Measurements from ENCODE around the gene GRIN2A. TPM values are rescaled to one million over a fixed set of nuclear protein-coding genes. Genes with fewer than 3 reads are reported as not detected.

GRIN2A gene
- total and polyA plus RNA-seq, 2 of the 8 experiments (the other 6 are each of a cell fraction or from before 2014, with no cell fraction given) = 0.18 to 1.8 TPM

- no peak for TF ChIP-seq GTF2F1 (IDR thresholded peaks at IDR 0.05; ENCODE audit: borderline replicate concordance, low read depth, low read length)
- TF ChIP-seq CBX5 (IDR thresholded peaks at IDR 0.05; ENCODE audit: low read depth, low read length) = no peak
- no peak for TF ChIP-seq CREB1 (IDR thresholded peaks at IDR 0.05)
- no peak for TF ChIP-seq ASH2L (IDR thresholded peaks at IDR 0.05; ENCODE audit: low read length)
- TF ChIP-seq YY1 (IDR thresholded peaks at IDR 0.05; ENCODE audit: low read depth, low read length) = no peak
- TF ChIP-seq BCL11A (IDR thresholded peaks at IDR 0.05; ENCODE audit: low read depth in 2 of 2, low read length in 2 of 2) = no peak
- no peak overlapping the region for H4K5ac ChIP-seq (ENCODE audit: insufficient read length, low read depth, low read length)
- no peak overlapping the region for H3K27ac ChIP-seq (ENCODE audit: low read depth, low read length)
- H2BK20ac ChIP-seq (ENCODE audit: low read length) = no peak overlapping the region
- no peaks in the 10 kb centered on the region for H3K9me3 ChIP-seq (ENCODE audit: insufficient read depth in 2 of 2, low read depth in 1 of 2, low read length in 1 of 2)
- no peak overlapping the region for H3K14ac ChIP-seq (ENCODE audit: insufficient read length)
- no peak overlapping the region for H3K23ac ChIP-seq (ENCODE audit: insufficient read length)
- no peaks in the 10 kb centered on the region for H3K79me1 ChIP-seq (ENCODE audit: low read depth, low read length)
- no peak overlapping the region for H3K18ac ChIP-seq (ENCODE audit: extremely low read depth, low read length)
- no peaks in the 10 kb centered on the region for H4K20me1 ChIP-seq (replicated peaks in 1 of 2; ENCODE audit: control insufficient read depth in 1 of 2, insufficient read depth in 2 of 2, low read length in 2 of 2)
- no peak overlapping the region for H4K91ac ChIP-seq (replicated peaks; ENCODE audit: insufficient read length, low read length)
- H2AFZ ChIP-seq (ENCODE audit: low read length) = no peak overlapping the region
- no peak for FAIRE-seq
- no peak overlapping the region for H2BK12ac ChIP-seq (ENCODE audit: low read depth, low read length)
- H3K9ac ChIP-seq (replicated peaks in 1 of 4; ENCODE audit: extremely low read depth in 1 of 4, low read depth in 3 of 4, low read length in 3 of 4) = no peak overlapping the region
- no peak overlapping the region for H3K4me3 ChIP-seq (ENCODE audit: extremely low read depth in 1 of 4, insufficient read depth in 2 of 4, low read depth in 3 of 4, low read length in 4 of 4)
- no peaks in the 10 kb centered on the region; a peak in 1 of 7 replicates for H3K27me3 ChIP-seq (replicated peaks in 1 of 4; ENCODE audit: control insufficient read depth in 3 of 4, extremely low read depth in 1 of 4, insufficient read depth in 3 of 4, low read length in 3 of 4)
- no peak overlapping the region for H2BK5ac ChIP-seq (ENCODE audit: low read depth, low read length)
- H2BK15ac ChIP-seq (ENCODE audit: low read length) = no peak overlapping the region
- H3K4me1 ChIP-seq (replicated peaks in 1 of 4; ENCODE audit: control insufficient read depth in 3 of 4, insufficient read depth in 4 of 4, low read length in 3 of 4) = no peaks in the 10 kb centered on the region
- no peak overlapping the region for H2AK5ac ChIP-seq (ENCODE audit: low read depth, low read length)
- no peaks in the 10 kb centered on the region for H3K36me3 ChIP-seq (ENCODE audit: control insufficient read depth in 2 of 4, insufficient read depth in 4 of 4, low read length in 3 of 4)
- H2BK120ac ChIP-seq (replicated peaks; ENCODE audit: low read depth, low read length) = no peak overlapping the region
- no peak overlapping the region for H4K8ac ChIP-seq (ENCODE audit: extremely low read depth, insufficient read depth, low read length)
- WGBS, 2 experiments (ENCODE audit: extremely low coverage in 1 of 2, insufficient coverage in 1 of 2, insufficient read length in 1 of 2, insufficient replicate concordance in 2 of 2, low coverage in 1 of 2, low lambda C conversion rate in 2 of 2, missing lambda C conversion rate in 1 of 2) = 92% methylated on average over 4 of the region's 4 CpGs; no CpG with 5 or more reads in 1 of the 2 experiments
- ChIA-PET POLR2A (ENCODE audit: partially characterized antibody) (no interaction called here), CTCF (ENCODE audit: partially characterized antibody) (interaction anchor here (0.9 to 1.5 kb wide), 2 partner anchors 20 to 33 kb away, joined by 3 to 4 read pairs; no protein-coding TSS in a partner anchor)
- no peak for DNase-seq (ENCODE audit: low read depth in 1 of 2, low spot score in 2 of 2)
- H3K4ac ChIP-seq (replicated peaks; ENCODE audit: insufficient read length, low read depth, low read length) = no peak overlapping the region
- no peak overlapping the region for H3K56ac ChIP-seq (replicated peaks; ENCODE audit: insufficient read length, low read depth, low read length)
- H3K4me2 ChIP-seq (ENCODE audit: insufficient read depth in 1 of 2, low read depth in 2 of 2, low read length in 2 of 2) = no peak overlapping the region
- no peaks in the 10 kb centered on the region for H3K79me2 ChIP-seq (ENCODE audit: control insufficient read depth in 1 of 2, insufficient read depth in 2 of 2, low read length in 2 of 2)
- no peaks in the 10 kb centered on the region for H3K23me2 ChIP-seq (ENCODE audit: low read depth, low read length)
These were observed 136.3 kb downstream of the GRIN2A start for GRCh38 chr16:10045947-10046346.
